Measurements from ENCODE around the gene DMD.

GRCh38 chrX:31340587-31340986, 1870.8 kb downstream of the DMD start:
- TF ChIP-seq, protein P1, sequence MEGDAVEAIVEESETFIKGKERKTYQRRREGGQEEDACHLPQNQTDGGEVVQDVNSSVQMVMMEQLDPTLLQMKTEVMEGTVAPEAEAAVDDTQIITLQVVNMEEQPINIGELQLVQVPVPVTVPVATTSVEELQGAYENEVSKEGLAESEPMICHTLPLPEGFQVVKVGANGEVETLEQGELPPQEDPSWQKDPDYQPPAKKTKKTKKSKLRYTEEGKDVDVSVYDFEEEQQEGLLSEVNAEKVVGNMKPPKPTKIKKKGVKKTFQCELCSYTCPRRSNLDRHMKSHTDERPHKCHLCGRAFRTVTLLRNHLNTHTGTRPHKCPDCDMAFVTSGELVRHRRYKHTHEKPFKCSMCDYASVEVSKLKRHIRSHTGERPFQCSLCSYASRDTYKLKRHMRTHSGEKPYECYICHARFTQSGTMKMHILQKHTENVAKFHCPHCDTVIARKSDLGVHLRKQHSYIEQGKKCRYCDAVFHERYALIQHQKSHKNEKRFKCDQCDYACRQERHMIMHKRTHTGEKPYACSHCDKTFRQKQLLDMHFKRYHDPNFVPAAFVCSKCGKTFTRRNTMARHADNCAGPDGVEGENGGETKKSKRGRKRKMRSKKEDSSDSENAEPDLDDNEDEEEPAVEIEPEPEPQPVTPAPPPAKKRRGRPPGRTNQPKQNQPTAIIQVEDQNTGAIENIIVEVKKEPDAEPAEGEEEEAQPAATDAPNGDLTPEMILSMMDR (IDR thresholded peaks at IDR 0.05; ENCODE audit: insufficient read depth, low read depth, low read length): no peak
- TF ChIP-seq EZH2 (IDR thresholded peaks at IDR 0.05; ENCODE audit: insufficient read depth, low read length): no peak

Measured in astrocyte (in vitro differentiated cells and primary cell).